PFSK-1 (cell line): ENCODE data around the gene SERINC5.

Source experiments
- POLR2AphosphoS5 ChIP-seq: IDR thresholded peaks from 2 replicates; pipeline ENCODE4 v1.6.1; 2012; ENCODE audit warnings: low read depth, mild to moderate bottlenecking, control low read depth, low read length, moderate library complexity
- SIN3A ChIP-seq: IDR thresholded peaks from 2 replicates; pipeline ENCODE4 v1.6.1; 2012; ENCODE audit warnings: mild to moderate bottlenecking, low read length, moderate library complexity, borderline replicate concordance; ENCODE audit not compliant: insufficient read depth
- TAF1 ChIP-seq: IDR thresholded peaks from 2 replicates; pipeline ENCODE4 v1.6.1; 2012; ENCODE audit warnings: low read length, control low read depth, borderline replicate concordance; ENCODE audit not compliant: insufficient read depth

- no peak for TF ChIP-seq SIN3A
- no peak for TF ChIP-seq POLR2AphosphoS5
- TF ChIP-seq TAF1: no peak
Measured at GRCh38 chr5:80231243-80231642, 24.6 kb downstream of the SERINC5 start.
